ACC112 (cell line): ENCODE measurements around the gene CFAP97D1.

Experiments
- H2AFZ ChIP-seq: fragments of 200-600 bp; sonication (generic); one replicate; pipeline ENCODE4 v1.6.0; 2017; ENCODE audit warnings: antibody characterized with exemption, low read length; ENCODE audit not compliant: unreplicated experiment
- H3K27ac ChIP-seq: fragments of 200-600 bp; sonication (generic); 2 replicates; pipeline ENCODE4 v1.5.1; 2014; ENCODE audit warnings: low read depth, mild to moderate bottlenecking, antibody characterized with exemption, low read length, moderate library complexity
- H3K27me3 ChIP-seq: fragments of 200-600 bp; sonication (generic); 2 replicates; pipeline ENCODE4 v1.6.1; 2014; ENCODE audit warnings: mild to moderate bottlenecking, antibody characterized with exemption, low read length, moderate library complexity, mixed read lengths; ENCODE audit not compliant: insufficient read depth
- H3K36me3 ChIP-seq: fragments of 200-600 bp; sonication (generic); 2 replicates; pipeline ENCODE4 v1.6.1; 2016; ENCODE audit warnings: mild to moderate bottlenecking, antibody characterized with exemption, low read length, moderate library complexity, mixed read lengths; ENCODE audit not compliant: insufficient read depth
- H3K4me1 ChIP-seq: fragments of 200-600 bp; sonication (generic); one replicate; pipeline ENCODE4 v1.6.1; 2016; ENCODE audit warnings: low read length, mixed read lengths; ENCODE audit not compliant: insufficient read depth, unreplicated experiment, control insufficient read depth
- H3K4me3 ChIP-seq: fragments of 200-600 bp; sonication (generic); 2 replicates; pipeline ENCODE4 v1.5.1; 2014; ENCODE audit warnings: mild to moderate bottlenecking, low read depth, low read length
- H3K79me2 ChIP-seq: fragments of 200-600 bp; sonication (generic); one replicate; pipeline ENCODE4 v1.6.0; 2016; ENCODE audit warnings: low read length; ENCODE audit not compliant: control insufficient read depth, unreplicated experiment, insufficient read depth

Gene CFAP97D1

GRCh38 chr17:43754947-43755346, 25.3 kb upstream of the CFAP97D1 start:
- H3K36me3 ChIP-seq, result no peaks in the 10 kb centered on the region
- no peaks in the 10 kb centered on the region for H3K79me2 ChIP-seq
- H3K4me3 ChIP-seq, result peak overlapping the region; percentile 75
- peak overlapping the region; percentile 31 for H2AFZ ChIP-seq
- H3K4me1 ChIP-seq, result peaks cover 7% of the 10 kb centered on the region
- H3K27ac ChIP-seq, result no peak overlapping the region
- H3K27me3 ChIP-seq, result peaks cover 32% of the 10 kb centered on the region

GRCh38 chr17:43755389-43755875, 24.8 kb upstream of the CFAP97D1 start:
- H3K27me3 ChIP-seq, result peaks cover 32% of the 10 kb centered on the region
- peak overlapping the region; percentile 31 for H2AFZ ChIP-seq
- no peaks in the 10 kb centered on the region for H3K79me2 ChIP-seq
- no peaks in the 10 kb centered on the region for H3K36me3 ChIP-seq
- H3K4me3 ChIP-seq, result peak overlapping the region; percentile 75
- no peak overlapping the region for H3K27ac ChIP-seq
- peaks cover 6% of the 10 kb centered on the region for H3K4me1 ChIP-seq

GRCh38 chr17:43756201-43756600, 24.0 kb upstream of the CFAP97D1 start:
- Histone ChIP-seq H3K4me3 (no peak overlapping the region), H3K79me2 (no peaks in the 10 kb centered on the region), H3K27ac (no peak overlapping the region), H3K27me3 (peaks cover 32% of the 10 kb centered on the region), H3K4me1 (peaks cover 6% of the 10 kb centered on the region), H2AFZ (no peak overlapping the region), H3K36me3 (no peaks in the 10 kb centered on the region)

GRCh38 chr17:43757171-43757660, 23.0 kb upstream of the CFAP97D1 start:
- Histone ChIP-seq H3K79me2 (no peaks in the 10 kb centered on the region), H3K4me1 (peaks cover 6% of the 10 kb centered on the region), H2AFZ (no peak overlapping the region), H3K36me3 (no peaks in the 10 kb centered on the region), H3K27ac (no peak overlapping the region), H3K27me3 (peaks cover 32% of the 10 kb centered on the region), H3K4me3 (no peak overlapping the region)

- Histone ChIP-seq H3K4me3 (no peak overlapping the region), H3K4me1 (peaks cover 6% of the 10 kb centered on the region), H3K36me3 (no peaks in the 10 kb centered on the region), H3K27ac (no peak overlapping the region), H3K79me2 (no peaks in the 10 kb centered on the region), H3K27me3 (peaks cover 32% of the 10 kb centered on the region), H2AFZ (no peak overlapping the region)
Observed at GRCh38 chr17:43758086-43758485, 22.1 kb upstream of the CFAP97D1 start.

- no peak within 1 kb of the TSS for H3K4me3 ChIP-seq
- no peak within 1 kb of the TSS for H2AFZ ChIP-seq
- no peaks in the 10 kb centered on the region for H3K79me2 ChIP-seq
- no peak within 1 kb of the TSS for H3K27ac ChIP-seq
- no peaks in the 10 kb centered on the region for H3K36me3 ChIP-seq
- peaks cover 6% of the 10 kb centered on the region for H3K4me1 ChIP-seq
- H3K27me3 ChIP-seq, result peaks cover 32% of the 10 kb centered on the region
Observed at GRCh38 chr17:43758497-43759174, 21.6 kb upstream of the CFAP97D1 start, which contains the start of gene SOST. Gene SOST, minus strand, starts transcription at chr17:43758791. Its CDS starts 50 bp downstream, at chr17:43758741.

- H3K27ac ChIP-seq, result no peak overlapping the region
- no peaks in the 10 kb centered on the region for H3K79me2 ChIP-seq
- H3K4me3 ChIP-seq, result no peak overlapping the region
Observed at GRCh38 chr17:43759836-43760235, 20.4 kb upstream of the CFAP97D1 start.

GRCh38 chr17:43760254-43760852, 19.9 kb upstream of the CFAP97D1 start:
- Histone ChIP-seq H3K36me3 (no peaks in the 10 kb centered on the region), H3K4me1 (no peaks in the 10 kb centered on the region), H3K4me3 (no peak overlapping the region), H3K27me3 (peaks cover 29% of the 10 kb centered on the region), H3K79me2 (no peaks in the 10 kb centered on the region), H3K27ac (no peak overlapping the region), H2AFZ (no peak overlapping the region)

More at GRCh38 chr17:43759836-43760235, 20.4 kb upstream of the CFAP97D1 start:
- H3K4me1 ChIP-seq, result peaks cover 4% of the 10 kb centered on the region
- peaks cover 32% of the 10 kb centered on the region for H3K27me3 ChIP-seq
- no peak overlapping the region for H2AFZ ChIP-seq
- no peaks in the 10 kb centered on the region for H3K36me3 ChIP-seq

GRCh38 chr17:43766413-43767052, 13.7 kb upstream of the CFAP97D1 start:
- H3K4me3 ChIP-seq, result no peak overlapping the region

GRCh38 chr17:43767053-43767712, 13.1 kb upstream of the CFAP97D1 start:
- H3K4me3 ChIP-seq, result no peak overlapping the region
- no peaks in the 10 kb centered on the region for H3K79me2 ChIP-seq
- H3K36me3 ChIP-seq, result 0 out of 2 replicates have a peak, but pooled peaks cover 5% of the 10 kb centered on the region
- H3K27ac ChIP-seq, result no peak overlapping the region
- no peak overlapping the region for H2AFZ ChIP-seq
- H3K4me1 ChIP-seq, result no peaks in the 10 kb centered on the region
- H3K27me3 ChIP-seq, result no peaks in the 10 kb centered on the region

More at GRCh38 chr17:43766413-43767052, 13.7 kb upstream of the CFAP97D1 start:
- Histone ChIP-seq H3K79me2 (no peaks in the 10 kb centered on the region), H3K36me3 (0 out of 2 replicates have a peak, but pooled peaks cover 5% of the 10 kb centered on the region), H3K27ac (no peak overlapping the region), H3K4me1 (no peaks in the 10 kb centered on the region), H3K27me3 (no peaks in the 10 kb centered on the region), H2AFZ (no peak overlapping the region)
